ENCODE results near the gene FBL.
"Not testable (repeated sequence)": the region's sequence is repeated elsewhere in the genome, so short reads cannot be mapped to it uniquely, and the experiment has no call there.

Gene FBL

DNA sequence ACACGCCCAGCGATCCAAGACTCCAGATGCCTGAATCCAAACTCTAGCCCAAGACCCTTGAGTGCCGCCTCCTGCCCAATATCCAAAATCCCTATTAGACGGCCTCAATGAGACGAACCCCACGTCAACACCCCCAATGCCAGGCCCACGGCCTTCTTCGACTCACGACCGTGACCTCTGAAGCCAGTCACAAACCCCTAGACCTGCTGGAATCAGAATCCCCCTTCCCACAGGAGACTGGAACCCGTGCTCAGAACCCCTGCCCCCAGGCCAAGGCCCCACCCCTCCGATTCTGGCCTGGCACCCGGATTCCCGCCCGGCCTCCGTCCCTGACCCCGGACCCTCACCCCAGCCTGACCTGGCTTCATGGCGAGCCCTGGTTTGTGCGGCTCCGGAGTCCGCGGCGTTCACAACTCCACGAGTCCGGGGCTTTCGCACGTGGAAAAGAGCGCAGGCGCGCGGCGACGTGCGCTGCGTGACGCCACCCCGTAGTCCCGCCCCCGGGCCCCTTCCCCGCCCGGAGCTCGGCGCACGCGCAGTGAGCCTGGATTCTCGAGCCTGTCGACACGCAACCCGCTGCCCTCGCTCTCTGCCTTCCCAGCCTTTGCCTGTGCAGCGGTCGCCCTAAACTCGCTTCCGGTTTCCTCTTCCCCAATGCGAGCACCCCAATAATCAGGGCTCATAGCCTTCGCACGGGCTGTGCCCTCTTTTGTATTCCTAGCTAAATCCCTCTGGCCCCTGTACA is at the start of gene FBL:
FBL (minus strand) TSS at position 447 of the 745 bp plus-strand sequence; CDS start at position 368, 79 bp downstream.
- peak; percentile 96 for DNase-seq (ENCODE audit: low spot score)

DNA sequence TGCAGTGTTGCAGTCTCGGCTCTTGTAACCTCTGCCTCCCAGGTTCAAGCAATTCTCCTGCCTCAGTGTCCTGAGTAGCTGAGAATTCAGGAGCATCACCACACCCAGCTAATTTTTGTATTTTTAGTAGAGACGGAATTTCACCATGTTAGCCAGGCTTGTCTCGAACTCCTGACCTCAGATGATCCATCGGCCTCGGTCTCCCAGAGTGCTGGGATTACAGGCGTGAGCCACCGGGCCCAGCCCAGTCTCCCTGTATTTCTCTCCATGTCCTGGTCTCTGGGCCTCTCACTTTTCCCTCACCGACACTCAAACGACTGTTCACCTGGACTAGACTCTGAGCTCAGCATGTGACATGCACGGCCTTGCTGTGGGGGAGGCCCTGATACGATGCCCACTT is 48.9 kb upstream of the FBL start:
- DNase-seq (ENCODE audit: low spot score), result not testable (repeated sequence)

DNA sequence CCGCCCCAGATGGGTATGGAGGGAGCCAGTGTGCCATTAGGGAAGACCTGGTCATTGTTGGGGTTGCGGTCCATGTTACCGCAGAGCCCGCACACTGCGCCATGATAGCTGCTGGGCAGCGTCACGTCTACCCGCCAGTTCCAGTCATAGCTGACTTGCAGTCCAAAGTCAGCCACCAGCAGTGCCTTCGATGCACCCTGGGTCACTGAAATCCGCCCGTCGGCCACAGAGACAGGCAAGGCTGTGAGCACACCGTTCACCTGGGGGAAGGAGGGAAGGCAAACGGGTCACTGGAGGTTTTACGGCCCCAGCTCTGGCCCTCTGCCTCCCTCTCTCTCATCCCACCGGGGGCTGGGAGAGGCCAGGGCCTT is 48.0 kb upstream of the FBL start:
- not testable (repeated sequence) for DNase-seq (ENCODE audit: low spot score)

DNA sequence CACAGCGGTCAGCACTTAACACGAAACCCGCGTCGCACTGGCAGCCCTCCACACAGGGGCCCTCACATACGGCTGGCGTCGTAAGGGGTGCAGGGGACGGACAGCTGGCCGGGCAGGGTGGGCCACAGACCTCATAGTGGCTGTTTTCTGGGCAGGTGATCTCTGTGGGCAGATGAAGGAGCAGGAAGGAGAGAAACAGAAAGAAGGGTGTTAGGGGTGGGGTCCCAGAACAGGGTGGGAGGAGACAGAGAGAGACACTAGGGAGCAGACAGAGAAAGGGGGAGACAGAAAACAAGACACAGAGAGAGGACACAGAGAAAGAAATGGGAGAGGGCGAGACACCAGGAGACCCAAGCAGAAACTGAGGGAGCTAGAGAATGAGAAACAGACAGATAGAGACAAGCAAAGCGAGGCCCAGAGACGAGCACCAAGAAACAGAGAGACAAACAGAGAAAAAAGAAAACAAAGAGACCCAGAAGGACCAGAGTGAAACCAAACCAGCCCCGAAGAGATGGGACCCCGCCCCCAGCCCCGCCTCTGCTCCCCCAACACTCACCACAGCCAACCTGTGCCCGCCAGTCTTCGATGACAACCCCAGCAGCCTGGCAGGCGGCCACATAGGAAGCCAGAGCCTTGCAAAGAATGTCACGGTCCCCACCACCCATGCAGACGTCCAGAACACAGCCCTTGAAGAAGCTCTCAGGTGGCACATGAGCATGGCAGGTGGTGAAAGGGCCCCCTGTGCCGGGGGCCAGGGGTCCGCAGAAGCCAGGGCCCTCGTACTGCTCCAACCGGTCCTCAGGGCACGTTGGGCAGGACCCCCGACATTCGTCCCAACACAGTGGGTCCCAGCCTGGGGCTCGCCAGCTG is 47.4 kb upstream of the FBL start:
- peak; percentile 28 for DNase-seq (ENCODE audit: low spot score)

DNA sequence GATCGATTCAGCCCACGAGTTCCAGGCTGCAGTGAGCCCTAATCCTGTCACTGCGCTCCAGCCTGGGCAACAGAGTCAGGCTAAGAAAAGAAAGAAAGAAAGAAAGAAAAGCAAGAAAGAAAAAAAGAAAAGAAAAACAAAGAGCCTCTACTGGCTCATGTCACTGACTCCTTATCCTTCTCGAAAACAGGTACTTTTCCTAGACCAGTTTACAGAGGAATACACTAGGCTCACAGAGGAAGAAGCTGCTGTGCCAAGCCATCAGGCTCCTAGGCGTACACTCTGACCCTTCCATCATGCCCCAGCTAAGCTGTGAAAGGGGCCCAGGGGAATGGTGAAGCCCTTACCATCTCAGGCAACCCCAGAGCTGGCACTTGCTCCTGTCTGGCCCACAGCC is 46.3 kb upstream of the FBL start:
- not testable (repeated sequence) for DNase-seq (ENCODE audit: low spot score)

DNA sequence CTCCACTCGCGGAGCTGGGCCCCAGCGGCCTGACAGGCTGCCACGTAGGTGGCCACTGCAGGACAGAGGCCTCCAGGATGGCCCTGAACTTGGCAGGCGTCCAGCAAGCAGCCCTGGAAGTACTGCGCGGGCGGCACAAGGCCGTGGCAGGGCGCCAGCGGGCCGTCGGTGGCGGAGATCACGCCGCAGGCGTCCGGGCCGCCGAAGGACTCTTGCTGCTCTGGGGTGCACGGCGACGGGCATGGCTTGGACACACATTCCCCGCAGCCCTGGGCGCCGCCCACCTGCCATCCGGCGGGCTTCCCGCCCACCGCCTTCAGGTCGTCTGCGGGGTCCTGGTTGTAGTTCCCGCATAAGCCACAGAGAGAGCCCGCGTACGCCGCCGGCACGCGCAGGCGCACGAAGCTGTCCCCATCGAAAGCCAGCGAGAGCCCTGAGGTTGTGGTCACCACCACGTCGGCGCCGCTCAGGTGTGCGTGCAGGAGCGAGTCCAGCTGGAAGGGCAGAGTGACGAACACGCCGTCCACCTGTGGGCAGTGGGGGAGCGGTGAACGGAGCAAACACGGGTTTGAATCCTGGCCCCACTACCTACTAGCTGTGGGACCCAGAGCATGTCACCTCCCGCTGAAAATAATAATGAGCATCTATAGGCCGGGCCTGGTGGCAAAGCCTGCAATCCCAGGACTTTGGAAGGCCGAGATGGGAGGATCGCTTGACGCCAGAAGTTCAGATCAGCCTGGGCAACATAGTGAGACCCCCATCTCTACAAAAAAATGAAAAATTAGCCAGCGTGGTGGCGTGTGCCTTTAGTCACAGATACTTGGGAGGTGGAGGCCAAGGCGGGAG is 45.7 kb upstream of the FBL start:
- not testable (repeated sequence) for DNase-seq (ENCODE audit: low spot score)

DNA sequence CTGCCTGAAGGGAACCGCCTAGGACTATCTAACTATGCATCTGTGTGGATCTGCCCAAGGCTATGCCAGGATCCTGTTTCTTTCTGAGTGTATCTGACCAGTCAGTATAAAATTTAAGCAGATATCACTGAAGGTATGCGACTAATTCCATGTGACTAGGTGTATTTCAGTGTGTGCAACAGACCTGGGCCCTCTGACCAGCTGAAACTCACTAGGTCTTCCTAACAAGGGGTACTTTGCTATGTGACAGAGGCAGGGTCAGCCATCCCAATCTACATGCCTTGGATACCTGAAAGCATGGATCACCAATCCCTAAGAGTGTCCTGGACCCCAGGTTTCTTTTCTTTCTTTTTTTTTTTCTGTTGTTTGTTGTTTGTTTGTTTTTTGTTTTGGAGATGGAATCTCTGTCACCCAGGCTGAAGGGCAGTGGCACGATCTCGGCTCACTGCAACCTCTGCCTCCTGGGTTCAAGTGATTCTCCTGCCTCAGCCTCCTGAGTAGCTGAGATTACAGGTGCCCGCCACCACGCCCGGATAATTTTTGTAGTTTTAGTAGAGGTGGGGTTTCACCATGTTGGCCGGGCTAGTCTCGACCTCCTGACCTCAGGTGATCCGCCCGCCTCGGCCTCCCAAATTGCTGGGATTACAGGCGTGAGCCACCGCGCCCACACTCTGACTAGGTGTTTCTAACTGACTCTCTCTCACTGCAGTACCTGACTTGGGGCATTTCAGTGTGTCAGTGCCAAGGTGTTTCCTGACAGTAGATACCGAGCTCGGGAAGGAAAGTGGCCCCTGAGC is 44.8 kb upstream of the FBL start:
- DNase-seq (ENCODE audit: low spot score), result no peak

DNA sequence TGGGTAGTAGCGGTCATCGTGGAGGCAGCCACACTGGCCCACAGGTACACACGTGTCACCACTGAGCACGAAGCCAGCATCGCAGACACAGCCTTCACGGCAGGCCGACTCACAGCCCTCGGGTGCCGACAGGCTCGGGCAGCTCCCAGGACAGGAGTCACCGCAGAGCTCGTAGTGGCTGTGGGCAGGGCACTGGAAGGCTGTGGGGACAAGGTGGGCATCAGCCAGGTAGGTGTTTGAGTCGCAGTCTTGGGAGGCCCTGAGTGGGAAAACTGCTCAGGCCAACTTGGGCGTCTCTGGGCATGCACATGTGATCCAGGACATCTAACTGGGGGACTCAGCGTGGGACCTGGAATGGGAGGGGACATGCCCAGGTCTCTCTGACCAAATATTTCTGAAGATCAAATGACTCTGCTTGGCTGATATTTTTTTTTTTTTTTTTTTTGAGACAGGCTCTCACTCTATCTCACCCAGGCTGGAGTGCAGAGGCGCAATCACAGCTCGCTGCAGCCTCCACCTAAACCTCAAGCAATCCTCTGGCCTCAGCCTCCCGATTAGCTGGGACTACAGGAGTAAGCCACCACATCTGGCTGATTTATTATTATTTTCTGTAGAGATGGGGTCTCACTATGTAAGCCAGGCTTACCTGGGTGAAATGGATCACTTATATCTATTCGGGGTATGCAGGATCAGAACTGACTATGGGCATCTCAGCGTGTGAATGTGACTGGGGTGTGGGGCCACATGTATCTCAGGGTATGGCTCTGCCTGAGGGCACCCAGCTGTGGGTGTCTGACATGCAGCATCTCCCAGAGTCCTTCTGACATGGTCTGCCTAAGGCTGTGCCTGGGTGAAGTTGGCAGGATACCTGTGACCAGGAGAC is 43.9 kb upstream of the FBL start:
- not testable (repeated sequence) for DNase-seq (ENCODE audit: low spot score)

DNA sequence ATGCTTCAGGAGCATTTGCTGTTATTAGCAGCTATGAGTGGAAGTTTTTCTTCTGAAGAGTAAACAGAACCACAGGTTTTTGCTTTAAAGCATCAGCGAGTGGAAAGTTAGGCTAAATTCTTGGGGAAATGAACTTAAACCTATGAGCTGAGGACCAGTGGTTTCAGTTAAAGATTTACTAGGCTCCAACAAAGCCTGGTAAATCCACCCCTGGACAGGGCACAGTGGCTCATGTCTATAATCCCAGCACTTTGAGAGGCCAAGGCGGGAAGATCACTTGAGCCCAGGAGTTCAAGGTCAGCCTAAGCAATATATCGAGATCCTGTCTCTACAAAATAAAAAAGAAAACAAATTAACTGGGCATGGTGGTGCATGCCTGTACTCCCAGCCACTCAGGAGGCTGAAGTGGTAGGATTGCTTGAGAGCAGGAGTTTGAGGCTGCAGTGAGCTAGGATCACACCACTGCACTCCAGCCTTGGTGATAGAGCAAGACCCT is 41.3 kb upstream of the FBL start:
- not testable (repeated sequence) for DNase-seq (ENCODE audit: low spot score)

DNA sequence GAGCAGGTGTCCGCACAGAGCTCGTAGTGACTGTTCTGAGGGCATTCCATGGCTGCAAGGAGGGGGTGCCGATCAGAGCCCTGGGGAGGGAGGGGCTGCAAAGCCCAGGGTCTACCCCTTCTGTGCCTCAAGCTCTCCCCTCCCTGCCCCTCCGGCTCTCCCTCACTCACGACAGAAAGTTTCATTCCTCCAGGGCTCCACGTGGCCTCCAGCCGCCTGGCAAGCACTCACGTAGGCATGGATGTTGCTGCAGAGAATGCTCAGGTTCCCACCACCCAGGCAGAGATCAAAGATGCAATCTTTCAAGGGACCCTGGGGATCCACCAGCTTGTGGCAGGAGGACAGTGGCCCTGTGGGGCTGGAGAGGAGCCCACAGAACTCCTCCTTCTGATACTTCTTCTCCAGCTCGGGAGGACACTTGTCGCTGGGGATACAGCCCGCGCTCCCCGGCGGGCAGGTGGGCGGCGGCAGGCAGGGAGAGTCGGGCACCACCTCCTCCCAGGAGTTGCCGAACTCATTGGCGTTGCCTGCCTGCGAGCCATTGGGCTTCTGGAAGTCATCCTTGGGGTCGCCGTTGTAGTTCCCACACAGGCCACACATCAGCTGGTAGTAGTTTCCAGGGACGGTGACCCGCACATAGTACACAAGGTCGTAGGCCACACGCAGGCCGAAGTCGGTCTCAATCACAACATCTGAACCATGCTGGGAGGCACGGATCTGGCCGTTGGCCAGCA is 39.8 kb upstream of the FBL start:
- not testable (repeated sequence) for DNase-seq (ENCODE audit: low spot score)

DNA sequence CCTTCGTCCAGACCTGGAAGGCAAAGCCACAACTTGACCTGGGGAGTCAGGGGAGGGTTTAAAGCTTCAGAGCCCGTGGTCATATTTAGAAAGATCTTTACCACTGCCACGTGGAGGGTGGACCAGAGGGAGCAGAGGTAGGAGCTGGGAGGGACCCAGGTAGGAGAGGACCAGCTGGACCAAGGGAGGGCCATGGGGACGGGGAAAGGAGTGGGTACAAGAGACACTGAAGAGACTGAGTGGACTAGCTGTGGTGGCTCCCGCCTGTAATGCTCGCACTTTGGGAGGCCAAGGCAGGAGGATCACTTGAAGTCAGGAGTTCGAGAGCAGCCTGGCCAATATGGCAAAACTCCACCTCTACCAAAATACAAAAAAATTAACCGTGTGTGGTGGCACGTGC is 38.5 kb upstream of the FBL start:
- DNase-seq (ENCODE audit: low spot score), result not testable (repeated sequence)

DNA sequence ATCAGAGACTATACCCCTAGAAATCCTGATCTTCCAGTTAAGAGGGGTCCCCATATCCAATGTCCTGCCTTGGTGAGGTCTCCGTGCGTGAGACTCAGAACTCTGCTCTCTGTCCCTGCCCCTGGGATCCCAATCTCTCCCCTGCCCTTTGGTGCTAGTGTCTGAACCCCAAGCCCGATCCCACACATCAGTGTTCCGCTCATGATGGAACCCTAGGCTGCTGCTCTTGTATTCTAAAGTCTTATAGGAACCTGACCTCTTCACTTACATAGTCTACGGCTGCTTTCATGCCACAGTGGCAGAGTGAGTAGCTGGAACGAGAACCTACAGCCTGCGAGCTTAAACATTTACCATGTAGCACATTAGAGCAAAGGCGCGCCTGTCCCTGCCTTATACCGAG is 36.5 kb upstream of the FBL start:
- DNase-seq (ENCODE audit: low spot score), result not testable (repeated sequence)

DNA sequence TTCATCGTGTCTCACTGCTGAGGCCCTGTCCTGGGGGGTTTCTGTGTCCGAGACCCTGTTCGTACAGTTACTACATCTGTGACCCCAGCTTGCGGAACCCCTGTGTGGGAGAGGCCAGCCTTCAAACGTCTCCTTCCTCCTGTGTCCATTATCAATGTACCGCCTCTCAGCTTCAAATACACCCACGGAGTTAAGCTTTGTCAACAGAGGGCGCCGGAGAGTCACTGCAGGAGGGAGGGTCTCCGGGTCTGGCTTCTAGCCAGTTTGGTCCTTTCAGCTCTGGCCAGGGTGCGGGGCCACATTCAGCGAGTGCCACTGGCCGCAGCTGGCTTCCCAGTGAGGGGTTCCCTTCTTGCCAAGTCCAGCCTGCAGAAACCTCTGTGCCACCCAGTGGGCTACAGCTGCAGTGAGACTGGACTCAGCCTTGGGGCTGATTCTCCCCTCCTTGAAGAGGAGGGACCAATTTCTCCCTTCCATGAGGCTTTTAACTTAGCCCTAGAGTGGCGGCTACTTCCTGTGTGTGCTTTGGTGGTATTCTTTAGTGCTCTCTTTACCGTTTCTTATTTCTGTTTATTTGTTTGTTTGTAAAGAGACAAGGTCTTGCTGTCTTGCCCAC is 35.4 kb upstream of the FBL start:
- peak; percentile 25 for DNase-seq (ENCODE audit: low spot score)

DNA sequence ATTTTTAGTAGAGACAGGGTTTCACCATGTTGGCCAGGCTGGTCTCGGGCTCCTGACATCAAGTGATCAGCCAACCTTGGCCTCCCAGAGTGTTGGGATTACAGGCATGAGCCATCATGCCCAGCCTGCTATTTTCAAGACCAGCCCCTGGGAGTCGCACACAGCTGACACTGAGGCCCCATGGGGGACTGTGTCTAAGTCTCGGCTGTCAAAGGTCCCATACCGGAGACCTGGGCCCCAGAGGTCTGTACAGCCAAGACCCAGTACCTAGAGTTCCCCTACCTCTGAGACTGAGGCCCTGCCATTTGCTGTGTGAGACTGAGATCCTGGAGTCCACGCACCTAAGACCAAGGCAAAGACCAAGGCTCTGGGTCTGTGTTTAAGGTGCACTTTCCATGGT is 34.1 kb upstream of the FBL start:
- not testable (repeated sequence) for DNase-seq (ENCODE audit: low spot score)

DNA sequence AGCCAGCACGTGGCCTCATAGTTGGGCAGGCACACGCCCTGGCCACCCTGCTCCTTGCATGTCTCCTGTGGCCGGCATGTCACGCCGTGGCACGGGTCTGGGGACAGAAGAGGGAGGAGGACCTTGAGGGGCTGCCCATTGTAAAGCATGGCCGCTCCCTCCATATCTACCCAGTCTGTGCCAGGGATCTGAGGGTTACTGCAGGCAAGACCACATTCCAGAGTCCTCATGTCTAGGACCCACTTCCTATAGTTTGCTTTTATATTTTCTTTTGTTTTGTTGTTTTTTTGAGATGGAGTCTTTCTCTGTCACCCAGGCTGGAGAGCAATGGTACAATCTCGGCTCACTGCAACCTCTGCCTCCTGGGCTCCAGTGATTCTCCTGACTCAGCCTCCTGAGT is 33.6 kb upstream of the FBL start:
- DNase-seq (ENCODE audit: low spot score), result not testable (repeated sequence)

DNA sequence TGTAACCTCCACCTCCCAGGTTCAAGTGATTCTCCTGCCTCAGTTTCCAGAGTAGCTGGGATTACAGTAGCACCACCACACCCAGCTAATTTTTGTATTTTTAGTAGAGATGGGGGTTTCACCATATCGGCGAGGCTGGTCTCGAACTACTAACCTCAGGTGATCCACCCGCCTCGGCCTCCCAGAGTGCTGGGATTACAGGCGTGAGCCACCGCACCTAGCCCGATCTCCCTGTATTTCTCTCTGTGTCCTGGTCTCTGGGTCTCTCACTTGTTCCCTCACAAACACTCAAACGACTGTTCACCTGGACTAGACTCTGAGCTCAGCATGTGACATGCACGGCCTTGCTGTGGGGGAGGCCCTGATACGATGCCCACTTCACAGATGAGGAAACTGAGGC is 32.7 kb upstream of the FBL start:
- not testable (repeated sequence) for DNase-seq (ENCODE audit: low spot score)

DNA sequence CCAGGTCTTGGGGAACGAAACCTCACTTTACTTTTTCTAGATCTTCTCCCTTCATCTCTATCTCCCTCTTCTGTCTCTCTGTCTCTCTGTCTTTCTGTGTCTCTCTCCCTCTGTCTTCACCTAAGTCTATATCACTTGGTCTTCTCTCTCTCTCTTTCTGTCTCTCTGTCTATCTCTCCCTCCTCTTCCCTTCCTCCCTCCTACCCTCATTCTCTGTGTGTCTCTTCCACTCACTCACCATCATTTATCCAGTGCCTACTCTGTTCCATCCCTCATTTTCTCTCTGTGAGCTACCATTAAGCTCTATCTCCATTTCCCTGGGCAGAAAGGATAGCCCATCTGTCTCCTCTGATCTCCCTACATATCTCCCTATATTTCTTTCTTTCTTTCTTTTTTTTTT is 32.2 kb upstream of the FBL start:
- DNase-seq (ENCODE audit: low spot score), result no peak

DNA sequence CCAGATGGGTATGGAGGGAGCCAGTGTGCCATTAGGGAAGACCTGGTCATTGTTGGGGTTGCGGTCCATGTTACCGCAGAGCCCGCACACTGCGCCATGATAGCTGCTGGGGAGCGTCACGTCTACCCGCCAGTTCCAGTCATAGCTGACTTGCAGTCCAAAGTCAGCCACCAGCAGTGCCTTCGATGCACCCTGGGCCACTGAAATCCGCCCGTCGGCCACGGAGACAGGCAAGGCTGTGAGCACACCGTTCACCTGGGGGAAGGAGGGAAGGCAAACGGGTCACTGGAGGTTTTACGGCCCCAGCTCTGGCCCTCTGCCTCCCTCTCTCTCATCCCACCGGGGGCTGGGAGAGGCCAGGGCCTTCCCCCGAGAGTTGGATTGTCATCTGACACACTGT is 31.8 kb upstream of the FBL start:
- DNase-seq (ENCODE audit: low spot score), result not testable (repeated sequence)

DNA sequence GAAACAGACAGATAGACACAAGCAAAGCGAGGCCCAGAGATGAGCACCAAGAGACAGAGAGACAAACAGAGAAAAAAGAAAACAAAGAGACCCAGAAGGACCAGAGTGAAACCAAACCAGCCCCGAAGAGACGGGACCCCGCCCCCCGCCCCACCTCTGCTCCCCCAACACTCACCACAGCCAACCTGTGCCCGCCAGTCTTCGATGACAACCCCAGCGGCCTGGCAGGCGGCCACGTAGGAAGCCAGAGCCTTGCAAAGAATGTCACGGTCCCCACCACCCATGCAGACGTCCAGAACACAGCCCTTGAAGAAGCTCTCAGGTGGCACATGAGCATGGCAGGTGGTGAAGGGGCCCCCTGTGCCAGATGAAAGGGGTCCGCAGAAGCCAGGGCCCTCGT is 31.3 kb upstream of the FBL start:
- peak; percentile 33 for DNase-seq (ENCODE audit: low spot score)
